Fibroblast of skin of back (primary cell): ENCODE results near the gene RWDD4. TPM values are rescaled to one million over a fixed set of nuclear protein-coding genes. Genes with fewer than 3 reads are reported as not detected.

Source experiments
- DNase-seq: peaks from one replicate; pipeline ENCODE4 v3.0.0-alpha.2; 2013
- polyA plus RNA-seq, 2 experiments: library from polyadenylated mRNA; unstranded; fragments of 120-200 nt; gene quantifications; one replicate each; pipeline ENCODE4 v1.2.1, GENCODE V29; 2013; ENCODE audit not compliant: insufficient read length in 2 of 2

The RWDD4 gene
- 27.6 TPM for polyA plus RNA-seq (2013, experiment 1 of 2; ENCODE audit: insufficient read length)
- polyA plus RNA-seq (2013, experiment 2 of 2; ENCODE audit: insufficient read length), result 25.4 TPM

- DNase-seq, result peak; percentile 100
These were observed at the start of gene RWDD4, which contains the start of gene TRAPPC11 for GRCh38 chr4:183659029-183659871. RWDD4 (minus strand) TSS chr4:183659185; CDS start chr4:183658952, 233 bp downstream. TRAPPC11 (plus strand) TSS chr4:183659293; CDS start chr4:183663868, 4,575 bp downstream.

- no peak for DNase-seq
These were observed 43.5 kb upstream of the RWDD4 start for GRCh38 chr4:183702492-183702891.

GRCh38 chr4:183700407-183700806 lies 41.4 kb upstream of the RWDD4 start:
- no peak for DNase-seq

GRCh38 chr4:183698909-183699308 lies 39.9 kb upstream of the RWDD4 start:
- no peak for DNase-seq

- DNase-seq, result no peak
These were observed 32.9 kb upstream of the RWDD4 start for GRCh38 chr4:183691897-183692296.

- no peak for DNase-seq
These were observed 32.0 kb upstream of the RWDD4 start for GRCh38 chr4:183691006-183691405.

- no peak for DNase-seq
These were observed 29.2 kb upstream of the RWDD4 start for GRCh38 chr4:183688216-183688615.

- DNase-seq, result no peak
These were observed 27.5 kb upstream of the RWDD4 start for GRCh38 chr4:183686461-183686860.

- no peak for DNase-seq
These were observed 22.1 kb upstream of the RWDD4 start for GRCh38 chr4:183681119-183681518.

GRCh38 chr4:183675625-183676024 lies 16.6 kb upstream of the RWDD4 start:
- no peak for DNase-seq

GRCh38 chr4:183674153-183674552 lies 15.2 kb upstream of the RWDD4 start:
- no peak for DNase-seq

- no peak for DNase-seq
These were observed 12.1 kb upstream of the RWDD4 start for GRCh38 chr4:183670960-183671555.

- no peak for DNase-seq
These were observed 11.3 kb upstream of the RWDD4 start for GRCh38 chr4:183670251-183670650.

- DNase-seq, result no peak
These were observed 7.1 kb upstream of the RWDD4 start for GRCh38 chr4:183666088-183666487.

GRCh38 chr4:183659872-183660242 lies 872 bp upstream of the RWDD4 start:
- DNase-seq, result no peak

GRCh38 chr4:183658362-183659028 lies 490 bp downstream of the RWDD4 start:
- DNase-seq, result no peak

- DNase-seq, result no peak
These were observed 1.4 kb downstream of the RWDD4 start for GRCh38 chr4:183657564-183657963.

- no peak for DNase-seq
These were observed 13.7 kb downstream of the RWDD4 start for GRCh38 chr4:183645326-183645725.

- DNase-seq, result peak; percentile 65
These were observed 19.7 kb downstream of the RWDD4 start for GRCh38 chr4:183639291-183639690.

GRCh38 chr4:183638436-183638835 lies 20.5 kb downstream of the RWDD4 start:
- peak; percentile 67 for DNase-seq

GRCh38 chr4:183637461-183637860 lies 21.5 kb downstream of the RWDD4 start:
- peak; percentile 53 for DNase-seq

- DNase-seq, result peak; percentile 23
These were observed 22.1 kb downstream of the RWDD4 start for GRCh38 chr4:183636923-183637322.

GRCh38 chr4:183636503-183636902 lies 22.5 kb downstream of the RWDD4 start:
- peak; percentile 23 for DNase-seq
